Suppressor macrophage (primary cell): ENCODE results near the gene TPX2.
A peak's percentile ranks its signal among the peaks of the same experiment; 100 is the strongest.
"Not testable (repeated sequence)": the region's sequence is repeated elsewhere in the genome, so short reads cannot be mapped to it uniquely, and the experiment has no call there.

Experiments used
- DNase-seq, 4 experiments: peaks; one replicate each; pipeline ENCODE4 v3.0.0-alpha.2; 2020 to 2022

The TPX2 gene

DNA sequence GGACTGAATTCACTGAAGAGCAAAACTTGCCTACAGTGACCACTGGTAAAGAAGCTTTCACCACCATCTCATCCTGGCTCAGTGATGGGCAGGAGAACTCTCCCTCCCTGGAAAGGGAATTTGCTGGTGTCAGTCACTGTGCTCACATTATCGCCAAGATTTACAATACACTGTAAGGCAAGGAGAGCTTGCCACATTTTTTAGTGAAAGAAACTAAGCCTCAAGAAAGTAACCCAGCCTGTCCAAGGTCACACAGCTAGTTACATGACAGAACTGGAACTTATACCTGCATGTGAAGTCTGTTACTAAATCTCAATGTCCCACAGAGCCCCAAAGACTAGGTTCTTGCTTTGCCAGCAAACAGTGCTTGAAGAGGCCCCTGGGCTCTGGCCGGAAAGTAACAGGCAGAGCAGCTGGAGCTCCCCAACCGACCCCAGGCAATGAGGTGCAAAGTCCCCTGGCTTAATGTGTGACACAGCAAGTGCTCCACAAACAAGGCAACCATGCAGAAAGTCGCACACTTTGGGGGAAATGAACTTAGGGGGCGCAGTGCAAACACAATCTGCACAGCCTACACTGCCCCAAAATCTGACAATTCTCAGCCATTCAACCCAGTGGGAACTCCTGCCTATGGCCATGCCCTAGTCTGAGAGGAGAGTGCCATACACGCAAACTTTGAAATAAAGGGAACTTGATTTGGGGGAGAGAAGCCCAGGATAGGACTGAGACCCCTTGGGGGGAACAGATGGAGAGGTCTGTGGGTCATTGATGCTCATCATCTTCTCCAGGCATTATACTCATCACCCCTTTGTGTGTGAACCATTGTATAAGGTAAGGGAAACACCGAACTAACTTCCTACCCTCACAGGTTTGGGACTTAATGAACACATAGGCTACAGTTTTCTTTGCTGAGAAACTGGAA is 18.3 kb upstream of the TPX2 start:
- DNase-seq = peak in 1 of 4 experiments; percentile 22

DNA sequence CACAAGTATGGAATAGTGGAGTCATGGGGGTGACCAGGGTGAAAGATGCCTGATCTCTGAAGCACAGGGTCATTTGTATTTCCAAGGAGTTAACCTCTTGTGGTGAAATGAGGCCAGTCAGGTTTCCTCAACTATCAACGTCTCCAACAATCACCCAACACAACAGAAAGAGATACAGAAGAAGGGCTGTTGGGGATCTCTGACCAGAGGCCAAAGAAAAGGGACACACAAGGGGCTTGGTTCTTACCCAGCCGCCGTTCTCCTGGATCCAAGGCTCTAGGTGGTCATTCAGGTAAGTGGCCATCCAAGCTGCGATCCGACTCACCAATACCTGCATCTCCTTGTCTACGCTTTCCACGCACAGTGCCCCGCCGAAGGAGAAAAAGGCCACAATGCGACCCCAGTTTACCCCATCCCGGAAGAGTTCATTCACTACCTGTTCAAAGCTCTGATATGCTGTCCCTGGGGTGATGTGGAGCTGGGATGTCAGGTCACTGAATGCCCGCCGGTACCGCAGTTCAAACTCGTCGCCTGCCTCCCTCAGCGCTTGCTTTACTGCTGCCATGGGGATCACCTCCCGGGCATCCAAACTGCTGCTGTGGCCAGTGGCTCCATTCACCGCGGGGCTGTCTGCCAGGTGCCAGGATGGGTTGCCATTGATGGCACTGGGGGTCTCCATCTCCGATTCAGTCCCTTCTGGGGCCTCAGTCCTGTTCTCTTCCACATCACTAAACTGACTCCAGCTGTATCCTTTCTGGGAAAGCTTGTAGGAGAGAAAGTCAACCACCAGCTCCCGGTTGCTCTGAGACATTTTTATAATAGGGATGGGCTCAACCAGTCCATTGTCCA is 17.5 kb upstream of the TPX2 start:
- no peak for DNase-seq

DNA sequence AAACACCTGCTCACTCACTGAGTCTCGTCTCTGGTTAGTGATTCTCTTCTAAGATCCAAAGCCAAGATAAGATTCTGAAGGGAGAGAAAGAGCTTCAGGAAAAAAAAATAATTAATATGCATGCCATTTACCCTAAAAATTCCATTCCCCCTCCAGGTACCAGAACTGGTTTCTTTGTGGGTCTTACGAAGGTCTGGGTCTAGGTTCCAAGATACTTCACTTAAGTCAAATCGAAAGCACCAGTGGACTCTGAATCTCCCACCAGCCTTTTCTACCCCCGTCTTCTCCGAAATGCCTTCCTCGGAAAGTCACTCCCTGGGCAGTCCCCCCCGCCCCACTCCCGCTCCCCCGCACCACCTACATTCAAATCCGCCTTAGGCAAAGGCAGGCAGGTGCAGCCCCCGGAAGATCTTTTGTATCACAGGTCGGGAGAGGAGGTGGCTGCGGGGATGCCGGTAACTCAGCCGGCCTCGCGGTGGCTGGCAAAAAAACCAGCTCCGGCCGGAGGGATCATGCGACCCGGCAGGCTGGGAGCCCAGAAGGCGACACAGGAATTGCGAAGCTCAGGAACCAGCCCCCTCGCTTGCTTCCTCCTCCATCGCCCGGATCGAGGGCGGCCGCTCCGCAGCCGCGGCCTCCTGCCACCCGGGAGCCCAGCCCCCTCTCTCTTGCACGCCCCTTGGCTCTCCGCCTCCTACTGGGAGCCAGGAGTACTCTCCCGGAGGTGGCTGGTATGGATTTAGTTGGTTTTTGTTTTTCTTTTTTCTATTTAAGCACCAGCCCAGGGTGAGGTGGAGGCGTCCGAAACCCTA is 16.6 kb upstream of the TPX2 start, which contains the start of gene BCL2L1:
Gene BCL2L1, minus strand, starts transcription at position 612 of the 812 bp plus-strand sequence. CDS start 650 bp downstream, outside the sequence.
- DNase-seq = peak; percentile 91 to 96 (median 96)

DNA sequence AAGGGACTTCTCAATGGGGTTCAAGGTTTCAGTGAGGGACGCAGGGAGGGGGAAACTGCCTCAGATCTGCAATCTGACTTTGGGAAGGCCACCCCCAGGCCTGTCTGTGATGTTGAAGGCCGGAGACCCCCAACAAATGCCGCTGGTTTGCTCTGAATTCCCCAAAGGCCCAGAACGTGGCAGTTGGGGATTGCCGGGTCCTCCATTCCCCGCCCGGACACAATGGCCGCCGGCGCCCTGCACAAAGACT is 16.1 kb upstream of the TPX2 start:
- DNase-seq = no peak

DNA sequence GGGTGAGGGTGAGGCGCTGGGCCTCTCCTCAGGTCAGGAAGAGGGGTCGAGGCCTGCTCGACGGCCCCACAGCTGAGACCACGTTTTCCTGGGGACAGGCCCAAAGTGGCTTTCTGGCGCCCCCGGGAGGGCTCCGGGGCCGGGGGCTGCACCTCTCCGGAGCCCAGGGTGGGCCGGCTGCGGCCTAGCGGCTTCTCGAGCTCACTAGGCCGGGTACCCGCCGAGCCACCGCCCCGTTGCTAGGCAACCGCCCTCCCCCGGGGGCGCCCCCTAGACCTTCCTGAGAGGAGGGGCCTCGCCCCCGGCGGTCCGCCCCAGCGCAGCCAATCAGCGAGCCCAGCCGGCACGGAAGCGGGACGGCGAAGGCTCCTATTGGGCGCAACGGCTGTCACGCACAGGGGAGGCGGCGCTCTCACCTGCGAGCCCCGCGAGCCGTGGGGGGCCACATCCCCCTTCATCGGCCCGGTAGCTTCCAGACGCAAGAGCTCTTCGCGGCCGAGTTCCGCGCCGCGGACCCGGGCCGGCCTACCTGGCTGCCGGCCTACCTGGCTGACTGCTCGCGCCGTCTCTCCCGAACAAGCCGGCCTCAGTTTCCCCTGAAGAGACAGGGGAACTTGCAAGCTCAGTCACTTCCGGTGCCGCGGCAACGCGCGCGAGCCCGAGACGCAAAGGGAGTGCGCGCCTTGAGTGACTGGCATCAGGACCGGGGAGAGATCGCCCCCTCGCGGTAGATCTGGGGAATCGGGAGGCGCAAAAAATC is 15.6 kb upstream of the TPX2 start:
- DNase-seq = peak; percentile 97 to 99 (median 98)

DNA sequence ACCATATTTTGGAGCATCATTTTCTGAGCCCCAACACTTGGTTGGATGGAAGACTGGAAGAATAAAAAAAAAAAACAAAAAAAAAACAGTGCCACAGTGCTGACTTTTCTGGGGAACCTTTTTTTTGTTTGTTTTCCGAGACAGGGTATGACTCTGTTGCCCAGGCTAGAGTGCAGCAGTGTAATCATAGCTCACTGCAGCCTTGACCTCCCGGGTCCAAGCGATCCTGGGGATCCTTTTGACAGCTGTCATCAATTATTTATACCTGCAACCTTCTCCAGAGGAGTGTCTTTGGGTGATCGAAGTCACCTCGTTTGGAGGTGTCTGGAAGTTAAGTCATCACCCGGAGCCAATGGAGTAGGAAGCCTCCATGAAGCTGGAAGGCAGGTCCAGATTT is 7.8 kb upstream of the TPX2 start:
- no peak for DNase-seq

DNA sequence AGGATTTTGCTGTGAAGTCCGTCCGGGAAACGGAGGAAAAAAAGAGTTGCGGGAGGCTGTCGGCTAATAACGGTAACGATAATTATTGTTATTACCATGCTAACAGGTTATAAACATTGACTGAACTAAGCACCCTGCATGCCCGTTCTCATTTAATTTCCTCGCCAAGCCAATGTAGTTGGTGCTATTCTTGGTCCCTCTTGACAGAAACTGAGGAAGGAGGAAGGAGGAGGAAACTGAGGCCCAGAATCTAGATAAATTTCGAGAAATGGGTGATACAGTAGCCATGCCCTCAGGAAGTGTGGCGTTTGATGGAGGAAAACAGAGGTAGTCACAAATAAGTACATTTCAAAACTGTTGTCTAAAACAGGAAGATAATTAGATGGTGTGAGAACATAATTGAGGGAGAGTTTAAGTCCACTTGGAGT is 474 bp downstream of the TPX2 start:
- no peak for DNase-seq

DNA sequence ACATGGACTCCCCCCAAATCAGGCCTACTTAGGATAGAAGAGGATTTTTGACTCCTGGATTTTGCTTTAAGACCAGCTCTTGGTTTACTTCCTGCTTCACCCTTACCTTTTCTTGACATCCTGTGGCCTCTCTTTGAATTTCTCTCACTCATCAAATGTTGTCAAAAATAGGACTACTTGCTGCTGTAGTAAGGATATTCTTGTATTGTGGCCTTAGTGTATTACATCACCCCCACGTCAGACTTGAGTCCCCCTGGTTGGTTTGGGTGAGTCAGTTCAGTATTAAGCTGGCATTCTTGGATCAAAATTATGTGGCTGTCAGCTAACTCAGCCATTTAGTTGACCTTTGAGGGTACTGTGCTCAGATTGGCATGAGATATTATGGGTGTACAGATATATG is 1.1 kb downstream of the TPX2 start:
- DNase-seq = peak in 1 of 4 experiments; percentile 33

DNA sequence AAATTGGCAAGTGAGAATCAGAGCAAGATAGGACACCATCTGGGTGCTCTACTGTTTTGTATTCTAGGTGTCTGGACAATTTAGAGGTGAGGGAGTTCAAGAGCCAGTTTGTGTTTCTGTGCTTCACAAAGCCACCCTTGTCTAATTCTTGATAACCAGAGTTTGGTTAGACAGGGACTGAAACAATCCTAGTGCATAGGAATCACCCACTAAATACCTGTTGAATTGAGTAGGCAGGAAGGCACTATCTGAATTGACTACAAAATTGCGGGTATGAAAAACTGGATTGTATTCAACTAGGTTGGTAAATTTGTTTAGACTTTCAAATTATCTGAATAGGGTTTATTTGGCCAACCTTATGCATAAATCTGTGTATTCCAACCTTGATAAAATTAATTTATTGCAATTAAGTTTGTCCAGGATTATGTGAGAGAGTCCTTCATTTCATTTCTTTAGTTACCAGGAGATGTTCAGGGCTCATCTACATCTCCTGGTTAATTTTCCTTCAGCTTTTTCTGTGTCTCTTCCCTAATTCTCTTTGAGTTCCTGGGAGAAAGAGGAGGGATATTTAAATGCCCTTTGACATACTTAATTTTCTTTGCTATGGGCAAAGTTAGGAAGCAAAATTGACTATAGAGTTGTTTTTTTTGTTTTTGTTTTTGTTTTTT is 1.7 kb downstream of the TPX2 start:
- DNase-seq = no peak

DNA sequence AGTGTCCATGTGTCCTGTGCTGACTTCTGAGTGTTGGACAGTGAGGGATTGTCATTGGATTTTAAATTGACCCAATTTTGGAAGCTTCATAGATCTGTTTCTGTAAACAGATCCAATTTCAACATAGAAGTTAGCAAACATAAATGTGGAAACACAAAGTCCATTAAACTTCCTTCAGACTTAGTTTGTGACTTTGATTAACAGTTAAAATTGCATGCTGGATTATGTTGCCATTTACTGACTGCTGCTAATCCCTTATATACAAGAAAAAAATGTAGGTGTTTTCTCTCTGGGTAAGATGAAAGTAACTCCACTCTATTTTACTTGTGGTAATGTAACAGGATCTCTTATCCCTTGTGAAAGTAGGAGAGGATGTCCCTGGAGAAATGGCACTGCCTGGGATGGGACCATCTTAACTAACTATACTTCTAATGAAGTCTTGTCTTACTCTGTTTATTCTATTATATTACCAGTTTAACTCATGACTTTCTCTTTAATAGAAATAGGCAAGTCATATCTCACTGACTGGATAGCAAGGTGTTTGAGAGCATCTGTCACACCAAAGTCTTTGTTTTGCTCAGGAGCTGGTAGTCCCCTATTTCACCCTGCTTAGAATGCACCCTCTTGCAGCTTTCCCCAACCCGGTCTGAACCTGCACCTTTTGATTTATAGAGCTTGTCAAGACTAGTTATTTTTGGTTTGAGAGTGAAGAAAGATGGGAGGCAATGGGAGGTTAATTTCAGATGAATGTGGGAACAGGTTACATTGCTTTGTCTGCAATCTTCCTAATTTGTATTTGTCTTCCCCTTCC is 7.2 kb downstream of the TPX2 start:
- no peak for DNase-seq

DNA sequence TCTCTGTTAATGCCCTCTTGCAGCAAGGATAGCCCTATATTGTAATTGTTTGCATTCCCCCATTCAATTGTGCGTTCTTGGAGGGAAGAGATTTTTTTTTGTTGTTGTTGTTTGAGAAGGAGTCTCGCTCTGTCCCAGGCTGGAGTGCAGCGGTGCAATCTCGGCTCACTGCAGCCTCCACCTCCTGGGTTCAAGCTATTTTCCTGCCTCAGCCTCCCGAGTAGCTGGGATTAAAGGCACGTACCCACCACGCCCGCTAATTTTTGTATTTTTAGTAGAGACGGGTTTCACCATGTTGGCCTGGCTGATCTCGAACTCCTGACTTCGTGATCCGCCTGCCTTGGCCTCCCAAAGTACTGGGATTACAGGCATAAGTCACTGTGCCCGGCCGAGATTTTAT is 7.9 kb downstream of the TPX2 start:
- not testable (repeated sequence) for DNase-seq

DNA sequence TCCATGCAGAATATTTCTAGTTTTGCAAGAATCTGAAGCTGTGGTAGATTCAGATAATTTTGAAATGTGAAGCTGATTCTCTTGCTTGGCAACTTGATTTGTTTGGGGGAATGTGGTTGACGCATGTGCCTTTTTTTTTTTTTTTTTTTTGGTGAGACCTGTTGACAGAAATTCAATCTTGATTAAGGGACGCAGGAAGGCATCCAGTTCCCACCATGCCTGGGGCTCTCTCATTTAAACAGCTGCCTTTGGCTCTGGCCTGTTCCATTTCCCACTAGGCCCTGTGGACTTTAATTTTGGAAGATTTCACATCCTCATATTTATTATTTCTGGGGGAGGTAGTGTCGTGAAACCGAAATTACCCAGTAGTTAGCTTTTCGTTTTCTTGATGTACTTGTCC is 8.6 kb downstream of the TPX2 start:
- no peak for DNase-seq

DNA sequence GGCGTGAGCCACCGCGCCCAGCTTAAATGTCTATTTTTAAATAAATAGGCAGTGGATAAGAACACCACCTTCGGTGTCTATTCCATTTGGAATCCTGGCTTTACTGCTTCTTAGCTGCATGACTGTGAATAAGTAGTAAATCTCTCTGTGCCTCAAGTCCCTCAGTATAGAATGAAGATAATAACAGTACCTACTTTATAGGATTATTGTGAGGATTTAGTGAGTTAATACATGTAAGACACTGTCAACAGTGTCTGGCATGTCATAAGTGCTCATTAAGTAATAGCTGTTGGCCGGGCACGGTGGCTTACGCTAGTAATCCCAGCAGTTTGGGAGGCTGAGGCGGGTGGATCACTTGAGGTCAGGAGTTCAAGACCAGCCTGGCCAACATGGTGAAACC is 10.1 kb downstream of the TPX2 start:
- no peak for DNase-seq

DNA sequence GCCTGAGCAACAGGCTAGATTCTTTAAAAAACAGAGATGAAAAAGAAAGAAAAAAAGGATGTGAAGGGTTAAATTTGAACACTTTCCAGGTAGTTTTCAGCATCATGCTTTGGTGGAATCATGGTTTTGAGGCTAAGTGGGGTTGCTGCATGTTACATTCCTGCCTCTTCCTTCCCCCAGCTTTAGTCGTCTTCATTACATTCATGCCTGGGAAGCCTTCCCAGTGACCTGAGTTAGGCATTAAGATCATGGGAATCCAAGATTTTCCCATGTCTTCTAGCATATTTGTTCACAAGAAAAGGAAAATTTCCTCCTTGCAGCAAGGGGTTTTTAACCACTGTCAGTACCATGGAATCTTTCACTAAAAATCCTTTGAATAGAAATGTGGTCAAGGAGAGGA is 12.0 kb downstream of the TPX2 start:
- no peak for DNase-seq

DNA sequence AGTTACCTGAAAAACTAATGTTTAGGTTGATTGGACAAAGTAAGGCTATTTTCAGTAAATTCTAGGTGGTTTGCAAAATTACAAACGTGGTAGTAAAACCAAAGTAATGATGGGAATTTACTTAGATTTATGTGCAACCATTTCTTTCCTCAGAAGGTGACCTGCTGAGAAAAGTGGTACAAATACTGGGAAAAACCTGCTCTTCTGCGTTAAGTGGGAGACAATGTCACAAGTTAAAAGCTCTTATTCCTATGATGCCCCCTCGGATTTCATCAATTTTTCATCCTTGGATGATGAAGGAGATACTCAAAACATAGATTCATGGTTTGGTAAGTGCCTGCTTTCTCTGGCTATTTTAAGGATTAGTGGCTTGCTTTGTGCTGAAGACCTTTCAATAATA is 18.2 kb downstream of the TPX2 start:
- DNase-seq = no peak

DNA sequence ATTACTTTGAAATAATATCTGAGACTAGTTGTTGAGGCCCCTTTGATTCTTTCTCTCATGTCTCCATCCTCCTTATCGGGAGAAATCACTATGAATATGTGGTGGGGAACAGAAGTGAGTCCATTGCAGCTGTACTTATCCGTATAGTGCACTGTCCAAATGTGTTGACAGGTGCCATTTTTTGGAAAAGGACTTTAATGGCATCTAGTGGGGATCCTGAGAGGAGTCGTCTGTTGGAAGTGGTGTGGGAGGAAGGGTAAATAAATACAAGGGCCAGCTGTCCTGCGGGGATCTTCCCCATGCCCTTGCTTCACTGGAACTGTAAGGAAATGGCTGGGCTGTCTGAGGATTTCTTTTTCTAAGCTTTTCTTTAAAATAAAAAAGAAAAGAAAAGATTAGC is 19.4 kb downstream of the TPX2 start:
- no peak for DNase-seq

DNA sequence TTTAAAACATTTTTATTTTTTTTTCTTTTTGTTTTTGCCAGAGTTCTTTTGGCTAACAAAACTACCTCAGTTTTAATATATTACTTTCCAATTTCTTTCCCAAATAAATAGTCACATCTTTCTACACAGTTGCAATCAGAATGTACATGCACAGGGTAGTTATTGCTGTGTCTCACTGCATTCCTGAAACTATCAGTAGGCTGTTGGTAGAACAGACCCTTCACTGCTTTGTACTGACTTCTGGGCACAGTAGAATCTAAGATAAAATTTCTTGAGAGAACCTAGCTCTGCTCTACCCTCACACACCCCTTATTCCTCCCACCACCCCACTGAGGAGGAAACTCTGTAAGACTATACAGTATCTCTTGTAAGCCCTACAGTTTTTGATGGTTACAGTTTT is 19.9 kb downstream of the TPX2 start:
- no peak for DNase-seq

DNA sequence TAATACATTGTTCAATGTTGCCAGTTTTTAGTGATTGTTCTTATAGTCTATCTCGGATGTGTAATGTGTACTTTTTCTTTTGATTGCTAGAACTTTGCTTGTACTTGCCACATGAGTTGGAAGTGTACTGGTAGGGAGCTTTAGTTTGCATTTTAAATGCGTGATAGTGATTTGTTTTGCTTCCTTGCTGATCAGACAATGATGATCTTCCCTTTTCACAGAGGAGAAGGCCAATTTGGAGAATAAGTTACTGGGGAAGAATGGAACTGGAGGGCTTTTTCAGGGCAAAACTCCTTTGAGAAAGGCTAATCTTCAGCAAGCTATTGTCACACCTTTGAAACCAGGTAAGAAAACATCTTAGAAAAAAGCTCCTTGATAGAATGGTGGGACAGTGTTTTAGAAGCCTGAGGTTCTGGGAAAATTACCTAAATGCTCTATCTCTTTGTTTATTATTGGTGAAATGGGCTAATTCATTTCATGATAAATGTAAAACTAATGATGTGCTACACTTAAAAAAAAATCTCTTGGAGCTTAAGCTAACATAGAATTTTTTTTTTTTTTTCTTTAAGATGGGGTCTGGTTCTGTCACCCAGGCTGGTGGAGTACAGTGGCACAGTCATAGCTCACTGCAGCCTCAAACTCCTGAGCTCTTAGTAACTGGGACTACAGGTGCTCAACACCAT is 20.9 kb downstream of the TPX2 start:
- DNase-seq = no peak

DNA sequence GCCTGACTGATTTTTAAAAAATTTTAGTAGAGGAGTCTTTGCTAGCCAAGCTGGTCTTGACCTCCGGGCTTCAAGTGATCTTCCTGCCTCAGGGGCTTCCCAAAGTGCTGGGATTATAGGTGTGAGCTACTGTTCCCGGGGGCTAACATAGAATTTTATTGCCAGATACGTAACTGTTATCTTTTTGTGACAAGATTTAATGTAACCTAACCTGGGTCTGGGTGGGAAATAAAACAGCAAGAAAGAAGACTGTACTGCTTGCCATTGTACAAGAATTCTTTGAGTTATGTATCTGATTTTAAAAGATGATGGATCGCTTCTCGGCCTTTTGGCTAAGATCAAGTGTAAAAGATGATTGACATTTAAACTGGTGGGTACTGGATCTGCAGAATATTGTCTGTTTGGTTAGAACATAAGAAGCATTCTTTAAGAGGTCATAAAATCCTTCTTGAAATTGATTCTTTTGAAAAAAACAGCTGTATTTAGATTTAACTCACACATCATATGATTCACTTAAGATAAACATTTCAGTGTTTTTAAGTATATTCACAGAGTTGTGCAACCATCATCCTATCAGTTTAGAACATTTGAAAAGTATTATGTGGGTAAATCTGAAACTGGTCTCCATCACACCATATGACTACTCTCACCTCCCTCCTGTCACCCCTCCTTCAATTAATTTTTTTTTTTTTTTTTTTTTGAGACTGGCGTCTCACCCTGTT is 21.6 kb downstream of the TPX2 start:
- DNase-seq = no peak
